Stomach (tissue), 19 donors: ENCODE results near the gene TMED5. TPM values are rescaled to one million over a fixed set of nuclear protein-coding genes. Genes with fewer than 3 reads are reported as not detected.
"Not testable (repeated sequence)": the region's sequence is repeated elsewhere in the genome, so short reads cannot be mapped to it uniquely, and the experiment has no call there.

ENCODE experiments used
- DNase-seq, 2 donors: peaks; one replicate each; pipeline versions ENCODE4 v3.0.0 to v3.0.0-alpha.2; 2013 to 2019
- H3K27ac ChIP-seq, 5 donors: fragments of 200-600 bp in 4 of 5; sonication (generic) in 4 of 5; one replicate each; pipeline ENCODE4 v1.5.1; 2013 to 2019; ENCODE audit warnings: mild to moderate bottlenecking in 1 of 5, moderate library complexity in 1 of 5
- H3K27me3 ChIP-seq, 3 donors: fragments of 200-600 bp; sonication (generic); one replicate each; pipeline ENCODE4 v1.5.1; 2017 to 2019; ENCODE audit warnings: mixed run types in 1 of 3
- H3K36me3 ChIP-seq, 4 donors: fragments of 200-600 bp; sonication (generic); 1 replicate in 3 of 4; 2 replicates in 1 of 4; pipeline ENCODE4 v1.5.1; 2016 to 2019
- H3K4me1 ChIP-seq, 4 donors: fragments of 200-600 bp; sonication (generic); one replicate each; pipeline ENCODE4 v1.5.1; 2016 to 2019
- H3K4me3 ChIP-seq, 4 donors: fragments of 200-600 bp; sonication (generic) in 3 of 4; one replicate each; pipeline ENCODE4 v1.5.1; 2016 to 2019; ENCODE audit warnings: mild to moderate bottlenecking in 1 of 4
- H3K9me3 ChIP-seq, 4 donors: fragments of 200-600 bp; sonication (generic); one replicate each; pipeline ENCODE4 v1.5.1; 2016 to 2019
- EP300 ChIP-seq: sonication (generic); formaldehyde crosslinking; IDR thresholded peaks from one replicate; pipeline ENCODE4 v1.6.1; 2017; ENCODE audit warnings: antibody characterized with exemption
- POLR2A ChIP-seq, 4 donors: fragments of 450-650 bp; IDR thresholded peaks; one replicate each; pipeline ENCODE4 v1.6.1; 2016; ENCODE audit warnings: antibody characterized with exemption in 4 of 4, control low read depth in 2 of 4, mild to moderate bottlenecking in 1 of 4, moderate library complexity in 1 of 4
- POLR2AphosphoS5 ChIP-seq, 3 donors: sonication (generic); formaldehyde crosslinking; IDR thresholded peaks; one replicate each; pipeline ENCODE4 v1.6.1; 2016; ENCODE audit warnings: antibody characterized with exemption in 3 of 3
- WGBS, 5 donors: extraction: QIAGEN DNeasy Blood & Tissue Kit in 3 of 5; methylation state at CpG; one replicate each; pipeline versions ENCODE4 v1.1.5 to v1.1.7; 2013 to 2018; 5-methylcytosine and 5-hydroxymethylcytosine counted together
- intact Hi-C: fragments of 100-400 bp; cut with DNase I; formaldehyde crosslinking; loops from one replicate; pipeline ENCODE4 v1.15.1; 2023; ENCODE audit warnings: low total_unique reads
- long read RNA-seq, 10 donors: transcript quantifications; one replicate each; lab custom pipeline, GENCODE V29; 2026
- polyA plus RNA-seq, 3 donors: library from polyadenylated mRNA; stranded (reverse); fragments of 200-250 nt; gene quantifications; one replicate each; pipeline ENCODE4 v1.2.3, GENCODE V29; 2013
- total RNA-seq, 5 donors: library from RNA; depleted of rRNA; stranded (reverse); fragments of >200 nt; gene quantifications; one replicate each; pipeline versions ENCODE4 v1.1.0 to v1.2.3, GENCODE V29; 2014 to 2016
- TF ChIP-seq, protein P1 (sequence below), 7 experiments: fragments of 450-650 bp in 4 of 7; fragments of 200-600 bp in 3 of 7; sonication (generic) in 3 of 7; IDR thresholded peaks; one replicate each; pipeline ENCODE4 v1.5.1; 2016 to 2019; ENCODE audit warnings: antibody characterized with exemption in 7 of 7, control low read depth in 2 of 7, mild to moderate bottlenecking in 1 of 7
- donor health status: healthy with polysubstance abuse.
- donor health status: Bipolar disorder and iron deficiency.
- donor health status: healthy.

Gene TMED5
- total RNA-seq = 10 to 100 TPM; 11.7 to 85.6 (median 22.3) TPM
- 10 to 100 TPM in 1 of 3 donors, 1 to 10 TPM in 2; 8.2 to 10.7 (median 8.6) TPM for polyA plus RNA-seq
- long read RNA-seq, donor 1, full-length matches to known transcripts = 3 of 3 reads
- long read RNA-seq, donor 1, partial matches to known transcripts = 0 of 3 reads
- long read RNA-seq, donor 1, other reads (novel, unspliced or antisense) = 0 of 3 reads
- long read RNA-seq, donor 2, full-length matches to known transcripts = 15 of 15 reads
- long read RNA-seq, donor 2, partial matches to known transcripts = 0 of 15 reads
- long read RNA-seq, donor 2, other reads (novel, unspliced or antisense) = 0 of 15 reads
- long read RNA-seq, donor 3, full-length matches to known transcripts = 6 of 6 reads
- long read RNA-seq, donor 3, partial matches to known transcripts = 0 of 6 reads
- long read RNA-seq, donor 3, other reads (novel, unspliced or antisense) = 0 of 6 reads
- long read RNA-seq, donor 4, partial matches to known transcripts = 0 of 1 reads
- long read RNA-seq, donor 4, other reads (novel, unspliced or antisense) = 0 of 1 reads
- long read RNA-seq, donor 5, full-length matches to known transcripts = 8 of 8 reads
- long read RNA-seq, donor 5, partial matches to known transcripts = 0 of 8 reads
- long read RNA-seq, donor 5, other reads (novel, unspliced or antisense) = 0 of 8 reads
- long read RNA-seq, donor 6 = 0 reads
- long read RNA-seq, donor 7, full-length matches to known transcripts = 14 of 14 reads
- long read RNA-seq, donor 7, partial matches to known transcripts = 0 of 14 reads
- long read RNA-seq, donor 7, other reads (novel, unspliced or antisense) = 0 of 14 reads
- long read RNA-seq, donor 8, full-length matches to known transcripts = 12 of 12 reads
- long read RNA-seq, donor 8, partial matches to known transcripts = 0 of 12 reads
- long read RNA-seq, donor 8, other reads (novel, unspliced or antisense) = 0 of 12 reads
- long read RNA-seq, donor 9, full-length matches to known transcripts = 12 of 12 reads
- long read RNA-seq, donor 9, partial matches to known transcripts = 0 of 12 reads
- long read RNA-seq, donor 9, other reads (novel, unspliced or antisense) = 0 of 12 reads
- long read RNA-seq, donor 10, full-length matches to known transcripts = 3 of 3 reads
- long read RNA-seq, donor 10, partial matches to known transcripts = 0 of 3 reads
- long read RNA-seq, donor 10, other reads (novel, unspliced or antisense) = 0 of 3 reads

DNA sequence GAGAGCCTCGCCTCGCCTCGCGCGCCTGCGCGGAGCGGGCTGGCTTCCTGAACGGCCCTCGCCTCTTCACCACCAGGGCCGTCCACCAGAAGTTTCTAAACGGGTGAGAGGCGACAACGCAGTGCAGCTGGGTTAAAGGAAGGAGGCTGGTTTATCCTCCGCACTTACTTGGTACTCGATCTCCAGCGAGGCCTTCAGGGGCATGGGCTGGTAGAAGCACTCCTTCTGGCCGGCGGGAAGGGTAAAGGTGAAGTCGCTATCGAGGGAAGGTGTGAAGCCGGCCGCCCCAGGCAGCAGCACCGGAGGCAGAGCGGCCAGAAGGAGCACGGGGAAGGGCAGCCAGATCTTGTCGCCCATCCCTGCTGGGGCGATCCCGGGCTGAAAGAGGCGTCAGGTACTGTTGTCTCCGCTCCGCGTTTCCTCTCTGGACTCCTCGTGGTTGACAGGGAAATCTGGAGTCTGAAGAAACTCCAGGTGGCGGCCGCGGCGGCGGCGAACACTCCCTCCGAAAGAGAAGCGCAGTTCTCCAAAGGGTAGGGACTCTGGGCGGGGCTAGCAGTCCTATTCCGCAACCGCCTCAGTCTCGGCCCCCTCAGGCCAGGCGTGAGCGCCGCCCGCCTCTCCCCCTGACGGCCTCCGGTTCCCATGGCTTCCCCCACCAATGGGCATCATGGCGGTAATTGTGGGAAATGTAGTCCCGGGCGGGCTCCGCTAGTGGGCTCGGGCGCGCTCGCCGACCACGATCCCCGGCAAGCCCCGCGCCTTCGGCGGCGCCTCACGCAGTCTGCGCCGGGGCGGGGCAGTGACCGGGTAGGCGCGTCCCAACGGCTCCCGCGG, at the start of gene TMED5:
Gene TMED5, minus strand, starts transcription at position 528 of the 837 bp plus-strand sequence. Its CDS starts 171 bp downstream, at position 357.
- Histone ChIP-seq H3K36me3 (peaks cover 0 to 10% (median 0%) of the 10 kb centered on the region in 4 donors), H3K27ac (peak within 1 kb of the TSS; percentile 98 to 100 (median 99)), H3K4me3 (peak within 1 kb of the TSS; percentile 60 to 85 (median 76)), H3K27me3 (no peaks in the 10 kb centered on the region), H3K9me3 (no peaks in the 10 kb centered on the region), H3K4me1 (peaks cover 3 to 52% (median 35%) of the 10 kb centered on the region in 4 donors)
- intact Hi-C loops = loop anchor here (10.0 kb wide), 1 partner anchor 95 kb away; no protein-coding TSS in a partner anchor
- WGBS, 5 donors = 0 to 1% (median 1%) methylated on average over 27 to 78 of the region's 78 CpGs
- TF ChIP-seq POLR2AphosphoS5 (IDR thresholded peaks at IDR 0.05) (peak; percentile 67 to 97 (median 92)), POLR2A (IDR thresholded peaks at IDR 0.05) (peak in 2 of 4 donors; percentile 81 to 92), EP300 (no peak)
- TF ChIP-seq, protein P1, sequence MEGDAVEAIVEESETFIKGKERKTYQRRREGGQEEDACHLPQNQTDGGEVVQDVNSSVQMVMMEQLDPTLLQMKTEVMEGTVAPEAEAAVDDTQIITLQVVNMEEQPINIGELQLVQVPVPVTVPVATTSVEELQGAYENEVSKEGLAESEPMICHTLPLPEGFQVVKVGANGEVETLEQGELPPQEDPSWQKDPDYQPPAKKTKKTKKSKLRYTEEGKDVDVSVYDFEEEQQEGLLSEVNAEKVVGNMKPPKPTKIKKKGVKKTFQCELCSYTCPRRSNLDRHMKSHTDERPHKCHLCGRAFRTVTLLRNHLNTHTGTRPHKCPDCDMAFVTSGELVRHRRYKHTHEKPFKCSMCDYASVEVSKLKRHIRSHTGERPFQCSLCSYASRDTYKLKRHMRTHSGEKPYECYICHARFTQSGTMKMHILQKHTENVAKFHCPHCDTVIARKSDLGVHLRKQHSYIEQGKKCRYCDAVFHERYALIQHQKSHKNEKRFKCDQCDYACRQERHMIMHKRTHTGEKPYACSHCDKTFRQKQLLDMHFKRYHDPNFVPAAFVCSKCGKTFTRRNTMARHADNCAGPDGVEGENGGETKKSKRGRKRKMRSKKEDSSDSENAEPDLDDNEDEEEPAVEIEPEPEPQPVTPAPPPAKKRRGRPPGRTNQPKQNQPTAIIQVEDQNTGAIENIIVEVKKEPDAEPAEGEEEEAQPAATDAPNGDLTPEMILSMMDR (IDR thresholded peaks at IDR 0.05) = peak in 2 of 7 experiments; percentile 11 to 32
- peak; percentile 97 to 100 for DNase-seq

DNA sequence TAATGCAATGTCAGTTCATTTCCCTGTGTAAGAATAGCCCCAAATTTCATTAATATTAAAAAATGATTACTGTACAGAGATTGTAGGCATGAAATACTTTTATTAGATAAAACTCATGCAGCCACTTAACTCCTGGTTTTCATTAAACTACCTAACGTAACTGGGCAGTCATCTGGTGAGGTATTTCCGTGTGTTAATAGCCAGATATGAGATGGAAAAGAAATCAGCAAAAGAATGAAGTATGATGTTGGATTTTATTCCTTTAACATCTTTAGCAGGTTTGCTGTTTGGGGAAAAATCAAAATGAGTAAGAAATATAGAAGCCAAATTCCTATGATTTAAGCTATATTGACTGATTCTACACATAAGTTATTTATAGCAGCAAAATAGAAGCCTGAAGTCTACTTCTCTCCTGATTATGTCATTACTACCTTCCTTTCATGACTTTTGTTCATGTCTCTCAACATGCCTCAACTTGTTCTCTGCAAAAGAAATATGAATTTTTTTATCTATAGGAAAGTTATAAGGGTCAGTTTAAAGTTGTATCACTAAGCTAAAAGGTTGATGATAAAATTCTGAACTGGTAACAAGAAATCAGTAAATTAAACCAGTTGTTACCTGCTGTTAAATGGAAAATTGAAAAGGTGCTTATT, 42.9 kb upstream of the TMED5 start:
- TF ChIP-seq EP300 (no peak), POLR2A (IDR thresholded peaks at IDR 0.05) (no peak), POLR2AphosphoS5 (IDR thresholded peaks at IDR 0.05) (no peak)
- TF ChIP-seq, protein P1 (IDR thresholded peaks at IDR 0.05) = no peak
- Histone ChIP-seq H3K27me3 (no peaks in the 10 kb centered on the region), H3K4me3 (no peak overlapping the region), H3K4me1 (no peaks in the 10 kb centered on the region), H3K9me3 (no peaks in the 10 kb centered on the region), H3K36me3 (peaks cover 0 to 38% (median 8%) of the 10 kb centered on the region in 4 donors), H3K27ac (no peak overlapping the region)
- WGBS, 5 donors = 93 to 100% (median 95%) methylated on average over 2 of the region's 2 CpGs
- intact Hi-C loops = no loop called here
- DNase-seq = no peak

DNA sequence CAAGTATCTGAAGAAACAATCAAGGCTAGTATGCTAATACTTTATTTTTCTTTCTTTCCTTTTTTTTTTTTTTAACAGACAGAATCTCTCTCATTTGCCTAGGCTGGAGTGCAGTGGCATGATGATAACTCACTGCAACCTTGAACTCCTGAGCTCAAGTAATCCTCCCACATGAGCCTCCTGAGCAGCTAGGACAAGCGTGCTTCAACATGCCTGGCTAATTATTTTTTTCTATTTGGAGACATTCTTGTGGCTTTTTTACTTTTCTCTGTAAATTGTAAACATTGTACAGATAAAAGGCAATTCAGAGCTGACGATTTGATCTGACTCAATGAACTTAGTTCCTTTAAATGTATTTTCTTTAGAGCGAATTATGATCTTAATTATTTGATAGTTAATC, 41.7 kb upstream of the TMED5 start:
- no peak for DNase-seq
- Histone ChIP-seq H3K27me3 (no peaks in the 10 kb centered on the region), H3K27ac (no peak overlapping the region), H3K36me3 (peaks cover 0 to 29% (median 8%) of the 10 kb centered on the region in 4 donors), H3K4me3 (no peak overlapping the region), H3K9me3 (no peaks in the 10 kb centered on the region), H3K4me1 (no peaks in the 10 kb centered on the region)
- WGBS, 5 donors = 80 to 94% (median 86%) methylated on average over 3 of the region's 3 CpGs
- intact Hi-C loops = no loop called here
- TF ChIP-seq POLR2A (IDR thresholded peaks at IDR 0.05) (no peak), EP300 (no peak), POLR2AphosphoS5 (IDR thresholded peaks at IDR 0.05) (no peak)
- TF ChIP-seq, protein P1 (IDR thresholded peaks at IDR 0.05) = no peak

DNA sequence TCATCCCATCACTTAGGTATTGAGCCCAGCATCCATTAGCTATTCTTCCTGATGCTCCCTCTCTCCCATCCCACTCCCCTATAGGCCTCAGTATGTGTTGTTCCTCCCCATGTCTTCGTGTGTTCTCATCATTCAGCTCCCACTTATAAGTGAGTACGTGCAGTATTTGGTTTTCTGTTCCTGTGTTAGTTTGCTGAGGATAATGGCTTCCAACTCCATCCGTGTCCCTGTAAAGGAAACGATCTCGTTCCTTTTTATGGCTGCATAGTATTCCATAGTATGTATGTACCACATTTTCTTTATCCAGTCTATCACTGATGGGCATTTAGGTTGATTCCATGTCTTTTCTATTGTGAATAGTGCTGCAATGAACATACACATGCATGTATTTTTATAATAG, 40.5 kb upstream of the TMED5 start:
- intact Hi-C loops, H3K27ac ChIP-seq: not testable (repeated sequence)
- 89 to 100% (median 97%) methylated on average over 5 of the region's 5 CpGs for WGBS, 5 donors

More for the DNA sequence above, 40.5 kb upstream of the TMED5 start:
- H3K36me3 ChIP-seq = peaks cover 0 to 29% (median 8%) of the 10 kb centered on the region in 4 donors
- not testable (repeated sequence) for H3K4me1 ChIP-seq, H3K27me3 ChIP-seq, H3K4me3 ChIP-seq, DNase-seq, H3K9me3 ChIP-seq
